HG02642 (cell line): ENCODE results near the gene PLEKHA6.
"Not testable (repeated sequence)": the region's sequence is repeated elsewhere in the genome, so short reads cannot be mapped to it uniquely, and the experiment has no call there.

Source experiments
- ATAC-seq: cut with Tn5 transposase; IDR thresholded peaks from one replicate; pipeline ENCODE4 v1.9.1; 2021; ENCODE audit warnings: mild to moderate bottlenecking; ENCODE audit not compliant: unreplicated experiment, poor library complexity

PLEKHA6 gene

DNA sequence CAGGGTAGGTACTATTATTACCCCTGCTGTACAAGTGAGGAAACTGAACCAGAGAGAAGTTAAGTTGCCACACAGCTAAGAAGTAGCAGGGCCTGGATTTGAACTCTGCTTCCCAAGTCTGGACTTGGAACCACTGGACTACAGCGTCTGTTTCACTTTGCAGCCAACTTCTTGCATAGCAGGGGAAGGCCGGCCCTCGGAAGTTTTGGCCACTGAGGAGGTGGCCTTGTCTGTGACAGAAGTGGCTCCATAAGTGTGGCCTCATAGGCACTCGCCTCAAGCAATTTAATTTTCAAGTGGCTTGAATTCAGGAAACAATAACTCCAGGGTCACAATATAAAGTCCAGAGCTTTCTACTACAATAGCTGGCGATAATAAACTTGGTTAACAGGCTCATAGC is 41.4 kb downstream of the PLEKHA6 start:
- no peak for ATAC-seq

DNA sequence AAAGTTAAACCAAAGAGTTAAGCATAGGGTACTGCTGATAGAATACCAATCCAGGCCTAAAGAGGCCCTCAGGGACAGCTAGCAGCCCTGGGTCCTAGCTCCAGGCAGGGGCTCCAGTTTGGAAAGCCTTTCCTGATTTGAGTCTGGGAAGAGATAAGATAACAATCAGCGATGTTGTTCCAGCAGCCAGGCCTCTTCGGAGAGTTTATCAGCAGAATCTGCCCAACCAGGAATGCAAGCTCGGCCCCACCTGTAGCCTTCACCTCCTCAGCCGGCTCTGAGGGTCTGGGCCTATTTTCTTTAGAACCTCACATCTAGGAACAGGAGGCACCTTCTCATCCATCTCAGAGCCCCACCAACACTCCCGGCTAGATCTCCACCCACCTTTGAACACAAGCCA is 42.6 kb downstream of the PLEKHA6 start:
- ATAC-seq = no peak

DNA sequence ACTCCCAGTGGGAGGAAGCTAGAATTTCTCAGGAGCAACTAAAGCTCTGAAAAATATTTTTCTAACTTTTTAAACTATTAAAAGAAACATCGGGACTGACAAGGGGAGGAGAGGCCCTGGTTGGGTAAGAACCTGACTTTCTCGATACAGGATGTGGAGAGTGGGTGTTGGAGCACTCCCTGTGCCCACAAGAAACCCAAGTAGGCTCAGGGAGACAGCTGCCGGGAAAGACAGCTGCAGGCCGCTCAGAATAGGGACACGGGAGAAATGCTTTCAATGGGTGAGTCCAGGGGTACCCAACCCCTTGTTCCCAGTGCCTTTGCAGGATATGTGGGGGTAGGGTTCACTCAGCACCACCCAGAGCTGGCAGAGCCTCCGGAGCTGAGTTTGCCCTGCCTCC is 43.6 kb downstream of the PLEKHA6 start:
- ATAC-seq = no peak

DNA sequence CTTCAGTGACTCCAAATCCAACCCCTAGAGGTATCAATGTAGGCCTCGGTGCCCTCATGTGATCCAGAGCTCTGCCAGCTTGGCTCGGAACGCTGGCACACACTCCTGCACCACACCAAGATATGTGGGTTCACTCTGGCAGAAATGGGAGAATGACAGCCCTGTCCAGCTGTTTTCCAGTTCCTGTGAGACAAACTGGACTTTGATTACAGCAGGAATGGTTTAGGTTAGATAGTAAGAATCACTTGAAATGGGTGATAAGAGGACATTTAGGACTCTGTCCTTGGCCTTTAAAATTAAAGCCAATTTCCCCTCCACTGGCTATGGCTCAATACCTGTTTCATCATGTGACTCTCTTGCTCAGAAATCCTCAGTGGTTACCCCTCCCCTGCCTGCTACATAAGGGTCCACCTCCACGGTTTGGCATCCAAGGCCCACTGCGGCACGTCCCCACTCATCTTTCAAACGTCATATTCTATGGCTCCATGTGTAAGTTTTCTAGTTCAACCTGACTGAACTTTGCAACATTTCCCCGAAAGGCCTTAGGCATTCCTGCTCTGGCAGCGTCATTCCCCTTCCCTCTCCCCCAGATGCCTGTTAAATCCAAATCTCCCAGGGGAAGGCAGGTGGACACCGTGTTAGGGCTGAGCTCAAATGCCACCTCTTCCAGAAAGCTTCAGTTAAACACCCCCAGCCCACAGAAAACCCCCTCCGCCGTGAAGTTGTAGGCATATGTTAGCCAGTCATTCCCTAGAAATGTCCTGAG is 44.7 kb downstream of the PLEKHA6 start:
- no peak for ATAC-seq

DNA sequence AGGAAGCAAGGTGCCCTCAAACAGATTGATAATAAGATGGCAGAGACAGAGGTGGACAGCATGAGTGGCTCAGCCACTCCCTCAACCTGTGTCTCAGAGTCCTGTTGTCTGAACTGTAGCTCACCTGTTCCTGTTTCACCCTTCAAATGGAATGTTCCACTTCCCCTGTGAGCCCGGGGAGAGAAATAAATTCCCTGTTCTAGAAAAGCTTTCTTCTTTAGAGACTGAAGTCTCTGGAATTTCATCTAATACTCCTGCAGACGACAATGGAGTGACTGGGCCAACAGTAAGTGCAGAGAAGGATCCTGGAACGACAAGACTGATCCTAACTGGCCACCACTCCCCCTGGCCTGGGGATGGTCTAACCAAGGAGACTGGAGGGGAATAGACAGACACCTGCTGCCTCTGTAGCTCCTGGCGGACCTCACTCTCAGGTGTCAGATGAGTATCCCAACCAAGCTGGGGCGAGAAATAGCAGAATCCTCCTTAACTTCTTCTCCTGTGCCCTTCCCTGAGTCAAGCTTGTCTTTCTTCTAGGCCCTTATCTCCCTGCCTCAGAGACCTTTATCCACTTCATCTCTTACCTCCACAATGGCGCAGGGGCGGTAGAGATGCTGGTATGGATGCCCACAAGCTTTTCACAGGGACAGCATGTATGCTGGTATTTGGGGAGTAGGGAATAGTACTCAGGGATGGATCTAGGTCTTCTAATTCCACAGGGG is 45.4 kb downstream of the PLEKHA6 start:
- no peak for ATAC-seq

DNA sequence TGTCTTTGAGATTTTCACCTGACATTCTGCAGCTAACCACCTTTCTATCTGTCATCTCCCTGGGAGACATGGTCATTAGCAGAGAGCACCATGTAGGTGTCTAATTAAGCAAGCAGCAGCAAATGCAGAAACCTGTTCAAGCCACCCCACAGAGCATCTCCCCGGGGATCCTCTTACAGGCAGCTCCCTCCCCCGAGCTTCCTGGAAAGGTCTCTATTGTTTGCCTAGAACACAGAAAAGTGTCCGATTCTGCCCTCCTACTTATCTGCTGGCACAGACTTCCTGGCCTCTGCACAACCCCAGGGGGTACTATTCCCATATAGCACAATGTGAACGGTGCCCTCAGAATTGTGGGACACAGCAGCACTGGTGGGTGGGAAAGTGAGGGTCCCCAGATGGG is 46.1 kb downstream of the PLEKHA6 start:
- ATAC-seq = no peak

DNA sequence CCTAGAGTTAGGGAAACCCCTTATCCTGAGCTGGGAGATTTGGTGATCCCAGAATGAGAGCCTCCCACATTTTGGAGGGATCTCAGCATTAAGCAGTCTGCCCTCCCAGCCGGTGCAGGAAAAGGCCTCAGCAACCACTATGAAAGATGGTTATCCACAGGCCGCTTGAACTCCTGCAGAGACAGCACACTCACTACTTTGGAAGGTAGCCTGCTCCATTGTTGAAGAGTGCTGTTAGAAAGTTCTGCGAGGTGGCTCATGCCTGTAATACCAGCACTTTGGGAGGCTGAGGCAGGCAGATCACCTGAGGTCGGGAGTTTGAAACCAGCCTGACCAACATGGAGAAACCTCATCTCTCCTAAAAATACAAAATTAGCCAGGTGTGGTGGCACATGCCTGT is 48.8 kb downstream of the PLEKHA6 start:
- ATAC-seq = not testable (repeated sequence)

DNA sequence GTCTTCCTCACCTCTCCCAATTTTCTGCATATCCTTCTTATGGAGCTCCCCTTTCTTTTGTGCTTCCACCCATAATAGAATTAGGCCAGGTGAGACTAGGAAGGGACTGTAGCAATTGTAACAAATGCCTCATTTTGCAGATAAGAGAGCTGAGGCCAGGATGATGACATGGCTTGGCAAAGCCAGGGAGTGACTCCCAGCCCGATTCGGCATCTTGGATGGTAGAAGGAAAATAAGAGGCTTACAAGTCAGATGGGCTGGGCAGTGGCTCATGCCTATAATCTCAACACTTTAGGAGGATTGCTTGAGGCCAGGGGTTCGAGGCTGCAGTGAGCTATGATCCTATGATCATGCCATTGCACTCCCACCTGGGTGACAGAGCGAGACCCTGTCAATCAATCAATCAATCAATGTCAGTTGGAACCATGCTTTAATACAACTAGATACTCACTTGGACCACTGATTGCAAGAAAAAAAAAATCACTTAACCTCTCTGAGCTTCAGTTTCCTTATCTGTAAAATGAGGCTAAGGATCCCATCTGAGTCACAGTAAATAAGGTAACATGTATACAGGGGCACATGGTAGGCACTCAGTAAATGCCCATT is 51.6 kb downstream of the PLEKHA6 start:
- ATAC-seq = no peak

DNA sequence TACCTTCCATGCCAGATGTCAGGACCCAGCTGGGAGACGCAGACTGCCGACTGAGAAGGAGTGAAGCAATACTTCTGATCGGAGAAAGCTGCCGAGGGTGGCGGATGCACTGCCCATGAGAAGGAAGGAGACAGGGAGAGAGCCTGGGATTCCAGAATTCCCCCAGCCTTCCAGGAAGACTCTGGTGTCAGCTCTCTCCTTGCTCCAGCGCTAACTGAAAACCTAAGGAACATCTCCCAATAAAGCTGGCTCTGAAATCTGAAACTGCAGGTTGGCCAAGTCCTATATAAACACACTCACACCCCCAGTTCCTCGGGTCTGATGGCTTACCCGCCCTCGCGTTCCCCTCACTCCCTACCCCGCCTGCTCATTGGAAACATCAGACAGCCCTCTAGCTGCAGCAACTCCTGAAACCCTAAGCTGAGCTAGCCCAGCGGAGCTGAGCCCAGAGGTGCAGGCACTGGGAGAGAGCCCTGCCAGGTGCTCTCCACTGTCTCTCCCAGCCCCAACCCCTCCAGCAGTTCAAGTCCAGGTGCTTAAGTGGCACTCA is 52.3 kb downstream of the PLEKHA6 start:
- ATAC-seq = no peak

DNA sequence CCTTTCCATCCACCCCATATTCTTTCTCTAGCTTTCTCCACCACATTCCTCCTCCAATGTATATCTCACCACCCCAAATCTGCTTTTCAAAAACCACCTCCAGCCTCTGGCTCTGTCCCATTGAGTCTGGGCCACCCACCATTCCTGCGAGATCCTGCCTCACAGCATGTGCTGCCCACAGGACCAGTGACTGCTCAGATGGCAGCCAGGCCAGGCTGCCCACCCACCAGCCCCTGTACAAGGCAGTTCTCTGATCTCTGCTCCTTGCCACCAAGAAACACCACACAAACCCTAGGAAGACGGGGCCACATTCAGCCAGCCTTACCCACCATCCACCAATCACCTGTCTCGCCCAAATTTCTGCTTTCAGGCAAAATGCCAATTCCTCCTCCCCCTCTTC is 53.7 kb downstream of the PLEKHA6 start:
- no peak for ATAC-seq

DNA sequence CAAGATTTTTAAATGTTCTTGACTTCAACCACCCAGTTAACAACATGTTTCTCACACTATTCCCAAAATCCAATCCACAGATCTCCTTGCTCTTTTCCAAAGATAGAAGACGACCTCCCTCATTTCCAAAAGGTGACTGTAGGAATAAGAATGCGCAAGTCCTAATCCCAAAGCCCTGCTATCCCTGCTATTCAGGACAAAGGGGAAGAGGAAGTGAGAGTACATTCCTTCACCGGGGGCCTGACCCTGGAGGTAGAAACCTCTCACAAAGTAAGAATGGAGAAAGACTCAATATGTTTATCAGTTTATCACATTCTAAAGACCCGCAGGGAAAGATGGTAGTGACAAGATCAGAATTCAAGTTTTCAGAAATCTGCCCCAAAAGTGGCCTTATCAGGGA is 55.7 kb downstream of the PLEKHA6 start:
- no peak for ATAC-seq

DNA sequence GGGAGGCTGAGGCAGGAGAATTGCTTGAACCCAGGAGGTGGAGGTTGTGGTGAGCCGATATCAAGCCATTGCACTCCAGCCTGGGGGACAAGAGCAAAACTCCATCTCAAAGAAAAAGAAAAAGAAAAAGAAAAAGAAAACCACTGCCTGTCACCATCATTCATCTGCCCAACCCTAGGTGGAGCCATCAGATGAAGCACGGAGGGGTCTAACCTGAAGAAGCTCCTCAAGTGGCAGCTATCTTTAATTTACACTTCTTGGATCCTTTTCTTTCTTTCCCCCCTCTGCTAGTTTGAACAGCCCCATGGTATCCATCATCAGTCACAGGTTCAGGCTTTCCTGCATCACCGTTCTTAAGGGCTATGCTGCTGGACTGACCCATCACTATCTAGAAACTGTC is 57.0 kb downstream of the PLEKHA6 start:
- no peak for ATAC-seq

DNA sequence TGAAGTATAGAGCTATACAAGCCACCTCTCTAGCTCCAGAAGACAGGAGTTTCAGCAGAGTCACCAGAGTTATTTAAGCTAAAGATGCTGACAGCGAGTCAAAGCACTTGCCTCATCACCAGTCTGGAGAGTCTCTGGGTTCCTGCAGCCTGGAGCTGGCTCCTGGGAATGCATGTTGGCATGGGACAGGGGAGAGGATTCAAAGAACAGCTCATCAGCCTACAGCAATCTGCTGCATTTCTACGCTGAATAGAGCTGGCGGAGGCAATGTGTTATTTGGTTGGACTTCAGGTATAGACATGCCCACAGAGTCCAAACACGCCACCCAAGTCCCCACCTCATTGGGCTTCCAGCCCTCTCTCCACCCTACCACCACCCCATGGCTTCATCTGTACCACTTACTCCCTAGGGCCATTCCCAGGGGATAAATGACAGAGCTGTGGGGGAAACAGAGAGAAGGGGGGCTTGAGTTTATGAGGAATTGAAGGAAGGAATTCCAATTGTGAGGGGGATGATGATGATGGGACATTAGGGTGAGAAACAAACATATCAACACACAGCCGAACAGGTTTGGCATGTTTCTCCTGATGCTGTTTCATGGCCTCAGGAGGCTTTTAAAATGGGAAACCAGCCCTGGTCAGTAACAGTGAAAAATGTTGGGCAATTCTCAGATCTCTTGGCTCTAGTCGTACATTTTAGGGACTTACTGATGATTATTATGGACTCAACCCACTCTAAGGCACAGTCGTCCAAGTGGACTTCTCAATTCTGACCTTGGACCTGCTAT is 58.4 kb downstream of the PLEKHA6 start:
- ATAC-seq = no peak

DNA sequence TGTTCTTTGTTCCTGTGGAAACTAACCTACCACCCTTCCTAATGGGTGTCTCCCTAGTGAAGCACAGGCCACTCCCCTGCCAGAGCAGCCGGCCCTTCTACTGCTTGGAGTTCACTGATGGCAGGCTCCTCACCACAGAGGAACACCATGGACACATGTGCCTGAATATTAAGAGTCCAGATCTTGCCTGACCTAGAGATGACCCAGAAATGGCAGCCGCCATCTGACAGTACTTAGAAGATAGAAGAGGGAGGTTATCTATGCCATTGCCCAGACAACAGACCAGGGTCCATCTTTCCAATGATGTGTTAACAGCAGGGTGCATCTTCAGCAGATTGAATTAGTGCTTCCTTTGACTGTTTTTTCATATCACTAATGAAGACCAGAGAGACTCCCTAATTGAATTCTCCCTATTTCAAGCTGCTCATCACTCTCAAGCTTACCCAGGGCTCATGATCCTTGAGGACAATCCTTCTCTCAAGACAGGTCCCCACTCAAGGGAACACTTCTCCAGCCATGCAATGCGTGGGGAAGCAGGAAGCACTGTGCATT is 59.8 kb downstream of the PLEKHA6 start:
- no peak for ATAC-seq

DNA sequence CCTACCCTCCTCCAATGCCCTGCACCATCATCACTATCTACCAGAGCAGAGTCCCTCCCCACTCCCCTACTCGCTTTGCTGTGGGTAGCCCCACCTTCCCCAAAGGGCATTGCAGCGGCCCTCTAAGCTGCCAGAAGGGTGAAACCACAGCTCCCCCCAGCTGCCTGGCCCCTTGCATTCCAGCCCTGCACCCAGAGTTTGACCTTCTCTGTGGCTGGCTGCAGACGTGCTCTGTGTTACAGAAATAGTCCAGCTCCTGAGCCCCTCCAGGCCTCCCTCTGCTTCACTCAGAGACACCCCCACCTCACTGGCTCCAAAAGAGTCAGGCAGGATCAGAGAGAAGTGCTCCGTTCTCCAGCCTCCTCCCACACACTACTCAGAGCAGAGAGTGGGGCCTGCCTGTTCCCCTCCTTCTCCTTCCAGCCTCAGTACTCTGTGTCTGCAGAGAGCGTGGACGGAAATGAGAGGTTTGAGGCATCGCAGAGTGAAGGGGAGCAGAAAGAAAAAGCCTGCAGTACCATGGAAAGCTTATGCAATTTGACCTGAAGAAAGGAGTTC is 63.2 kb downstream of the PLEKHA6 start:
- ATAC-seq = no peak

DNA sequence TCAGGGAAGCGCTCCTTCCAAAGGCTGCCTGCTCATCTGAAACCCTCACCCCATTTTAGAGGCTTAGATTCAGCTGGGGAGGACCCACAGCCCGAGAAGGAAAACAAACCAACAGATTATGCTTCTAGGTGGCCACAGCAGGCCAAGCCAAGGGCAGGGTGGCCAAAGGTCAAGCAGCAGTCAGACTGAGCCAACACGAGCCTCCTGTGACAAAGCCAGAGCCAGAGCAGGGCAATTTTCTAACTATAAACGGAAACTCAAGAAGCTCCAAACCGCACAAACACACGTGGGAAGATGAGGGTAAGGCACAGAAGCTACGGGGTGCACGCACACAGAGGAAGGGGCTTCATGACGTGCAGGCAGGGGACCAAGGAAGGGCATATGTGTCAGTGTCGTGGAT is 64.1 kb downstream of the PLEKHA6 start:
- ATAC-seq = no peak

DNA sequence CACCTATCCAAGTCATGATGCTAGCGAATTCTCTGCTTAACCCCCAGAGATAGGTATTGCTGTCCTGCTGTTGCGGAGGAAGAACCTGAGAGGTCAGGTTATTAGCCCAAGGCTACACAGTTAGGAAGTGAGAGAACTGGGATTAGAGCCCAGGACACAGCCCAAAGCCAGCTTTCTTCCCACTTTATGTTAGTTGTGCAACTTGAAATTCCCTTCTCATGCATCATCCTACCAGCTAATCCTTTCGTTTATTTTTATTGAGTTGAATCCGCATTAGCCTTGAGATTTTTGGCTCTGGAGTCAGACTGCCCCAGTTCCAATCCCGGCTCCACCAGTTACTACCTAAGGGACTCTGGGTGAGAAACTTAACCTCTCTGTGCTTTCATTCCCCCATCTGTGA is 65.4 kb downstream of the PLEKHA6 start:
- ATAC-seq = no peak

DNA sequence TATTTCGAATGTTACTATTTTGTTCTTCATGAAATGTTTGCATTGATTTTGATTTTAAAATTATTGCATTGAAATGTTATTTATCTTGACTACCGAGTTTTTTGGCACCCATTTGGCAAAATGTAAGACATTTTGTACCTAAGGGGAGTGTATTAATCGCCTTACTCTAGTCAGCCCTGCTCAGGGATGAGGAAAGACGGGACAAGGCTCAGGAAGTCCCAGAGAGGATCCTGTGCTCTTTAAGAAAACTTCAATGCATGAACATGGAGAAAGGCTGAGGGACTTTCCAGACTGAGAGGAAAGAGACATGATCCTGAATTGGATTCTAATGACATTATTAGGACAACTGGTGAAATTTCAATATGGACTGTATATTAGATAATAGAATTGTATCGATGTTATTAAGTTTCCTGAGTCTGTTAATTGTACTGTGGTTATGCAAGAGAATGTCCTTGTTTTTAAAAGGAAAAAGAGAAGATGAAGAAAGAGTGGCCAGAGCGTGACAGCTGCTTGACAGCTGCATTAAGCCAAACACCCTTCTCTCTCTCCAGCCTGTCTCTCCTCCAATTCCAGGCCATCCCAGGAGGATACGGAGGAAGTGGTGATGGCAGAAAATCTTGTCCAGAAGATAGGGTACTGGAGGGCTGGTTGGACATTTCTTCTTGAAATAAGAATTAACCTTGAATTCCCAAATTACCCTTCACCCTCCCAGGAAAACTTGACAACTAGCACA is 66.0 kb downstream of the PLEKHA6 start:
- no peak for ATAC-seq

DNA sequence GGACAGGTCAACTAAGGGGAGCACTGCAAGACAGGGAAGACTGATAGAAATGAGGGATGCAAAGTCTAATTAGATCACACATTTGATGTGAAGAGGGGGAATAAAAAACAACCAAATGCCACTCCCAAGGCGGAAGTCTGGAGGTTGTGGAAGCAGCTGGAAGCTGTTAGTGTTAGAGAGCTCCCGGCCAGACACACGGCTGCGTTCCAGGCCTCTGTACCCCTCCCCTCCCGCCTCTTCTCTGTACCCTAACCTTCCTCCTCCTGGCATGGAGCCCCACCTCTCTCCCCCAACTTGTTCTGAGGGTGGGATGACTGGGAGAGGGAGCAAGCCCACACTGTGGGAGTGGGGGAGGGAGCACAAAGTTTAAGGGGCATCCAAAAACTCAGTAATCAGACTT is 67.0 kb downstream of the PLEKHA6 start:
- ATAC-seq = no peak
